Measurements from ENCODE around the gene MBNL2. TPM values are rescaled to one million over a fixed set of nuclear protein-coding genes. Genes with fewer than 3 reads are reported as not detected.

MBNL2 gene
- total and polyA plus RNA-seq, 10 of the 15 experiments (the other 5 are each of a cell fraction or from before 2014, with no cell fraction given) = 1.6 to 9.7 (median 6.7) TPM

GRCh38 chr13:97434397-97435201, 212.5 kb downstream of the MBNL2 start (continued):
- TF ChIP-seq, protein P1, sequence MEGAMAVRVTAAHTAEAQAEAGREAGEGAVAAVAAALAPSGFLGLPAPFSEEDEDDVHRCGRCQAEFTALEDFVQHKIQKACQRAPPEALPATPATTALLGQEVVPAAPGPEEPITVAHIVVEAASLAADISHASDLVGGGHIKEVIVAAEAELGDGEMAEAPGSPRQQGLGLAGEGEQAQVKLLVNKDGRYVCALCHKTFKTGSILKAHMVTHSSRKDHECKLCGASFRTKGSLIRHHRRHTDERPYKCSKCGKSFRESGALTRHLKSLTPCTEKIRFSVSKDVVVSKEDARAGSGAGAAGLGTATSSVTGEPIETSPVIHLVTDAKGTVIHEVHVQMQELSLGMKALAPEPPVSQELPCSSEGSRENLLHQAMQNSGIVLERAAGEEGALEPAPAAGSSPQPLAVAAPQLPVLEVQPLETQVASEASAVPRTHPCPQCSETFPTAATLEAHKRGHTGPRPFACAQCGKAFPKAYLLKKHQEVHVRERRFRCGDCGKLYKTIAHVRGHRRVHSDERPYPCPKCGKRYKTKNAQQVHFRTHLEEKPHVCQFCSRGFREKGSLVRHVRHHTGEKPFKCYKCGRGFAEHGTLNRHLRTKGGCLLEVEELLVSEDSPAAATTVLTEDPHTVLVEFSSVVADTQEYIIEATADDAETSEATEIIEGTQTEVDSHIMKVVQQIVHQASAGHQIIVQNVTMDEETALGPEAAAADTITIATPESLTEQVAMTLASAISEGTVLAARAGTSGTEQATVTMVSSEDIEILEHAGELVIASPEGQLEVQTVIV (IDR thresholded peaks at IDR 0.05; ENCODE audit: borderline replicate concordance, partially characterized antibody) = no peak
- TF ChIP-seq, protein P2, sequence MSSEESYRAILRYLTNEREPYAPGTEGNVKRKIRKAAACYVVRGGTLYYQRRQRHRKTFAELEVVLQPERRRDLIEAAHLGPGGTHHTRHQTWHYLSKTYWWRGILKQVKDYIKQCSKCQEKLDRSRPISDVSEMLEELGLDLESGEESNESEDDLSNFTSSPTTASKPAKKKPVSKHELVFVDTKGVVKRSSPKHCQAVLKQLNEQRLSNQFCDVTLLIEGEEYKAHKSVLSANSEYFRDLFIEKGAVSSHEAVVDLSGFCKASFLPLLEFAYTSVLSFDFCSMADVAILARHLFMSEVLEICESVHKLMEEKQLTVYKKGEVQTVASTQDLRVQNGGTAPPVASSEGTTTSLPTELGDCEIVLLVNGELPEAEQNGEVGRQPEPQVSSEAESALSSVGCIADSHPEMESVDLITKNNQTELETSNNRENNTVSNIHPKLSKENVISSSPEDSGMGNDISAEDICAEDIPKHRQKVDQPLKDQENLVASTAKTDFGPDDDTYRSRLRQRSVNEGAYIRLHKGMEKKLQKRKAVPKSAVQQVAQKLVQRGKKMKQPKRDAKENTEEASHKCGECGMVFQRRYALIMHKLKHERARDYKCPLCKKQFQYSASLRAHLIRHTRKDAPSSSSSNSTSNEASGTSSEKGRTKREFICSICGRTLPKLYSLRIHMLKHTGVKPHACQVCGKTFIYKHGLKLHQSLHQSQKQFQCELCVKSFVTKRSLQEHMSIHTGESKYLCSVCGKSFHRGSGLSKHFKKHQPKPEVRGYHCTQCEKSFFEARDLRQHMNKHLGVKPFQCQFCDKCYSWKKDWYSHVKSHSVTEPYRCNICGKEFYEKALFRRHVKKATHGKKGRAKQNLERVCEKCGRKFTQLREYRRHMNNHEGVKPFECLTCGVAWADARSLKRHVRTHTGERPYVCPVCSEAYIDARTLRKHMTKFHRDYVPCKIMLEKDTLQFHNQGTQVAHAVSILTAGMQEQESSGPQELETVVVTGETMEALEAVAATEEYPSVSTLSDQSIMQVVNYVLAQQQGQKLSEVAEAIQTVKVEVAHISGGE (CRISPR knock-in tag; IDR thresholded peaks at IDR 0.05) = no peak
- no peak for TF ChIP-seq USF1 (IDR thresholded peaks at IDR 0.05; ENCODE audit: borderline replicate concordance, extremely low read length, insufficient read depth, low read depth, low read length)
- TF ChIP-seq BRCA1 (IDR thresholded peaks at IDR 0.05; ENCODE audit: low read depth, low read length) = no peak
- TF ChIP-seq MYB (IDR thresholded peaks at IDR 0.05; ENCODE audit: borderline replicate concordance, low read depth, low read length) = no peak
- TF ChIP-seq POLR2A (IDR thresholded peaks at IDR 0.05; ENCODE audit: low read depth, low read length) = peak; percentile 41; the same call in 1 of the 2 replicates
- TF ChIP-seq MTA3 (IDR thresholded peaks at IDR 0.05; ENCODE audit: borderline replicate concordance, low read length) = no peak
- no peak for TF ChIP-seq HCFC1 (IDR thresholded peaks at IDR 0.05; ENCODE audit: low read length)
- TF ChIP-seq GATAD2B (conservative IDR thresholded peaks at IDR 0.05; ENCODE audit: low read depth) = peak; percentile 54; the same call in 1 of the 2 replicates
- TF ChIP-seq YBX1 (IDR thresholded peaks at IDR 0.05) = no peak
- TF ChIP-seq NKRF (conservative IDR thresholded peaks at IDR 0.05) = 0 out of 2 replicates have a peak, but pooled peaks have one; percentile 32
- TF ChIP-seq CHD2 (IDR thresholded peaks at IDR 0.05; ENCODE audit: borderline replicate concordance, low read depth, low read length) = no peak
- TF ChIP-seq TCF3 (IDR thresholded peaks at IDR 0.05; ENCODE audit: borderline replicate concordance, insufficient read depth, low read depth, low read length) = no peak

Data from GM12878 (cell line).